Gastroesophageal sphincter (tissue), 4 donors: Measurements from ENCODE around the gene ZIC4. TPM values are rescaled to one million over a fixed set of nuclear protein-coding genes. Genes with fewer than 3 reads are reported as not detected.

ENCODE experiments used
- ATAC-seq: fragments of 150-250 bp; one replicate; pipeline ENCODE4 v1.9.1; 2016; ENCODE audit warnings: mild to moderate bottlenecking, moderate library complexity
- H3K27ac ChIP-seq, 4 donors: fragments of 200-600 bp; sonication (generic) in 3 of 4; 1 replicate in 3 of 4; 2 replicates in 1 of 4; pipeline ENCODE4 v1.5.1; 2016 to 2019
- H3K27me3 ChIP-seq: fragments of 200-600 bp; sonication (generic); one replicate; pipeline ENCODE4 v1.5.1; 2019
- H3K36me3 ChIP-seq, 2 donors: fragments of 200-600 bp; sonication (generic); one replicate each; pipeline ENCODE4 v1.5.1; 2019; ENCODE audit warnings: control low read depth in 1 of 2
- H3K4me1 ChIP-seq, 3 donors: fragments of 200-600 bp; sonication (generic); 1 replicate in 2 of 3; 2 replicates in 1 of 3; pipeline ENCODE4 v1.5.1; 2016 to 2019; ENCODE audit warnings: control low read depth in 2 of 3
- H3K4me3 ChIP-seq, 2 donors: fragments of 200-600 bp; sonication (generic); one replicate each; pipeline ENCODE4 v1.5.1; 2019; ENCODE audit warnings: mild to moderate bottlenecking in 1 of 2, moderate library complexity in 1 of 2
- H3K9me3 ChIP-seq, 3 donors: fragments of 200-600 bp; sonication (generic); one replicate each; pipeline ENCODE4 v1.5.1; 2017 to 2019; ENCODE audit warnings: control low read depth in 2 of 3
- CTCF ChIP-seq, 4 experiments: fragments of 200-600 bp in 2 of 4; fragments of 450-650 bp in 2 of 4; sonication (generic) in 1 of 4; IDR thresholded peaks; one replicate each; pipeline ENCODE4 v1.5.1; 2017 to 2019; ENCODE audit warnings: antibody characterized with exemption in 4 of 4, mild to moderate bottlenecking in 2 of 4, moderate library complexity in 2 of 4
- EP300 ChIP-seq: sonication (generic); formaldehyde crosslinking; IDR thresholded peaks from one replicate; pipeline ENCODE4 v1.6.1; 2017; ENCODE audit warnings: antibody characterized with exemption, mild to moderate bottlenecking
- POLR2A ChIP-seq, 2 donors: fragments of 450-650 bp; IDR thresholded peaks; one replicate each; pipeline ENCODE4 v1.6.1; 2017; ENCODE audit warnings: antibody characterized with exemption in 2 of 2, mild to moderate bottlenecking in 2 of 2, moderate library complexity in 1 of 2
- POLR2AphosphoS5 ChIP-seq: sonication (generic); formaldehyde crosslinking; IDR thresholded peaks from one replicate; pipeline ENCODE4 v1.6.1; 2017; ENCODE audit warnings: antibody characterized with exemption
- WGBS, 2 donors: methylation state at CpG; one replicate each; pipeline ENCODE4 v1.1.5; 2018; ENCODE audit warnings: low coverage in 1 of 2; 5-methylcytosine and 5-hydroxymethylcytosine counted together
- total RNA-seq, 4 donors: library from RNA; depleted of rRNA; stranded (reverse); fragments of >200 nt; gene quantifications; one replicate each; pipeline ENCODE4 v1.1.0, GENCODE V29; 2016

ZIC4 gene
- total RNA-seq, 4 donors from 2014 or later, result 0.13 TPM; not detected in 3

- 6 to 8% methylated on average over 15 to 18 of the region's 26 CpGs for WGBS, 2 donors
- no peak overlapping the region for H3K27ac ChIP-seq
- ATAC-seq, result no peak
- no peaks in the 10 kb centered on the region for H3K4me1 ChIP-seq
- H3K36me3 ChIP-seq, result no peaks in the 10 kb centered on the region
- no peak for TF ChIP-seq CTCF (IDR thresholded peaks at IDR 0.05)
- no peak for TF ChIP-seq POLR2AphosphoS5
- TF ChIP-seq EP300, result no peak
- no peak for TF ChIP-seq POLR2A (IDR thresholded peaks at IDR 0.05)
- no peak overlapping the region for H3K4me3 ChIP-seq
- peaks cover 0 to 2% (median 0%) of the 10 kb centered on the region in 3 donors for H3K9me3 ChIP-seq
- H3K27me3 ChIP-seq, result peaks cover 100% of the 10 kb centered on the region
Measured at GRCh38 chr3:147380387-147380951, 25.9 kb downstream of the ZIC4 start.

GRCh38 chr3:147379651-147380050 is 26.7 kb downstream of the ZIC4 start:
- H3K27ac ChIP-seq, result no peak overlapping the region
- TF ChIP-seq POLR2AphosphoS5 (no peak), POLR2A (IDR thresholded peaks at IDR 0.05) (no peak), EP300 (no peak), CTCF (IDR thresholded peaks at IDR 0.05) (no peak)
- no peak overlapping the region for H3K4me3 ChIP-seq
- no peaks in the 10 kb centered on the region for H3K4me1 ChIP-seq
- peaks cover 100% of the 10 kb centered on the region for H3K27me3 ChIP-seq
- no peak for ATAC-seq
- 1% methylated on average over 7 to 10 of the region's 10 CpGs for WGBS, 2 donors
- peaks cover 0 to 2% (median 0%) of the 10 kb centered on the region in 3 donors for H3K9me3 ChIP-seq
- no peaks in the 10 kb centered on the region for H3K36me3 ChIP-seq

- H3K27me3 ChIP-seq, result peaks cover 100% of the 10 kb centered on the region
- TF ChIP-seq POLR2A (IDR thresholded peaks at IDR 0.05) (no peak), POLR2AphosphoS5 (no peak), EP300 (no peak), CTCF (IDR thresholded peaks at IDR 0.05) (no peak)
- 1 to 2% methylated on average over 13 to 22 of the region's 30 CpGs for WGBS, 2 donors
Measured at GRCh38 chr3:147377412-147378367, 28.7 kb downstream of the ZIC4 start.

GRCh38 chr3:147373301-147373700 is 33.0 kb downstream of the ZIC4 start:
- Histone ChIP-seq H3K4me1 (peaks cover 0 to 3% (median 0%) of the 10 kb centered on the region in 3 donors), H3K27ac (no peak overlapping the region), H3K36me3 (no peaks in the 10 kb centered on the region), H3K4me3 (no peak overlapping the region), H3K27me3 (peaks cover 100% of the 10 kb centered on the region), H3K9me3 (peaks cover 0 to 2% (median 0%) of the 10 kb centered on the region in 3 donors)
- 10% methylated on average over 3 of the region's 6 CpGs; no CpG with 5 or more reads in 1 of the 2 donors for WGBS, 2 donors
- TF ChIP-seq POLR2A (IDR thresholded peaks at IDR 0.05) (no peak), CTCF (IDR thresholded peaks at IDR 0.05) (no peak)
- no peak for ATAC-seq

More at GRCh38 chr3:147377412-147378367, 28.7 kb downstream of the ZIC4 start:
- ATAC-seq, result no peak
- Histone ChIP-seq H3K4me1 (no peaks in the 10 kb centered on the region), H3K4me3 (no peak overlapping the region), H3K9me3 (peaks cover 0 to 2% (median 0%) of the 10 kb centered on the region in 3 donors), H3K36me3 (no peaks in the 10 kb centered on the region), H3K27ac (no peak overlapping the region)
